ENCODE results near the gene DDX17.

DDX17 gene

GRCh38 chr22:38446018-38446601 is 60.0 kb downstream of the DDX17 start:
- DNase-seq: no peak

GRCh38 chr22:38444783-38445182 is 61.3 kb downstream of the DDX17 start:
- DNase-seq: no peak

- DNase-seq: no peak
These were observed 62.2 kb downstream of the DDX17 start for GRCh38 chr22:38443628-38444521.

- no peak for DNase-seq
These were observed 63.0 kb downstream of the DDX17 start for GRCh38 chr22:38442967-38443627.

GRCh38 chr22:38441620-38442287 is 64.4 kb downstream of the DDX17 start:
- DNase-seq: no peak

GRCh38 chr22:38440747-38441350 is 65.3 kb downstream of the DDX17 start:
- no peak for DNase-seq

- DNase-seq: no peak
These were observed 68.7 kb downstream of the DDX17 start for GRCh38 chr22:38437416-38437815.

GRCh38 chr22:38436629-38437395 is 69.3 kb downstream of the DDX17 start:
- no peak for DNase-seq

GRCh38 chr22:38435965-38436364 is 70.1 kb downstream of the DDX17 start:
- no peak for DNase-seq

- DNase-seq: no peak
These were observed 71.1 kb downstream of the DDX17 start for GRCh38 chr22:38435010-38435409.

- no peak for DNase-seq
These were observed 72.2 kb downstream of the DDX17 start for GRCh38 chr22:38433871-38434270.

Measured in CD4-positive, alpha-beta T cell treated with Interleukin-17A for 4 hours (primary cell).